ENCODE results near the gene CERS6. TPM values are rescaled to one million over a fixed set of nuclear protein-coding genes. Genes with fewer than 3 reads are reported as not detected.

Gene CERS6
- total and polyA plus RNA-seq, 2 experiments from 2014 or later, result 7.4 to 35.0 TPM

DNA sequence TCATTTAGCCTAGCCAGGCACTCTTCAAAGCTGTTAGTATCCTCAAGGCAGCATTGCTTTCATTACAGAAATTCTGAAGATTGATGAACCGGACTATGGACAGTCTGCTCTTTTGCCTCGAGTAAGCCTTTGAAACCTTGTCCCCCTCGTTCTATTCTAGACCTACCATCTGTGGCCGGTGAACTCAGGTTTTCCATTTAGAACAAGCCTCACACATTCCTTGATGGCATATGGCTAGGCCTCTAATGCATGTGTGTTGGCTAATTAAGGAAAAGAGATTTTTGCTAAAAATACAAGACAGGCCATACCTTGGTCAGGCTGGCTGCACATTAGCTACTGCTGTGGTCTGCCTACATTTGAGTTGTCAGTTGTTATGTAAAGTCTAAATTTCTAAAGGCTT is 111.8 kb downstream of the CERS6 start:
- no peaks in the 10 kb centered on the region for H3K9me3 Mint-ChIP-seq
- no peak overlapping the region for H3K4me3 Mint-ChIP-seq
- ATAC-seq, result no peak

DNA sequence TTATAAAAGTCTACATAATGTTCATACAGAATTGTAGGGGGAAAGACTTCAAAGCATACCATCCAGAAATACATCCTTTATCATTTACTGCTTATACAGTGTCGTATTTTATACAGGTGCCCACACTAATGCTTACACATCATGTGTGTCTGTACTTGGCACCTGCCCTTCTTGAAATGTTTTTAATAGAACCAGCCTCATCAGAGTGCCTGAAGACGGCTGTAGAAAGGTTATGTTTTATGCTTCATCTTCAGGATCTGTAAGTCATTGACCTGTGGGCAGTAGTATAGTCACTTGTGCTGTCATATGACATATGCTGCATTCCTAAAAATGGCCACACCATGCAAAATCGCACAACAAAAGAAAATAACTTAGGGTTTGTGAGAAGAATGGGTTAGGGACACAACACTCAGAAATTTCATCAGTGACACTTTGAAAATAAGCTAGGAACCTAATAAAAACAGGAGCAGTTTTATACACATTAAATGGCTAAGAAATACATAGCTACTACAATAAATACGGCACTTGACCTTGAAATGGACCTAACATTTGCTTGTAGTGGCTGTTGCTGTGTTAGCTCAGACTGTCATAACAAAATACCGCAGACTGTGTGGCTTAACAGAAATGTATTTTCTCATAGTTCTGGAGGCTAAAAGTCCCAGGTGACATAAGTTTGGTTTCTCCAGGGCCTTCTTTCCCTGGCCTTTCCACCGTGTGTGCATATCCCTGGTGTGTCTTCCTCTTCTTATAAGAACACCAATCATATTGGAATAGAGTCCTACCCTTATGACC is 112.6 kb downstream of the CERS6 start:
- Histone ChIP-seq H3K27me3 (ENCODE audit: insufficient read depth) (no peaks in the 10 kb centered on the region), H3K4me1 (ENCODE audit: insufficient read depth) (peaks cover 4% of the 10 kb centered on the region; the same call in 1 of the 2 replicates), H3K4me2 (no peak overlapping the region), H2AFZ (no peak overlapping the region), H4K20me1 (replicated peaks; ENCODE audit: insufficient read depth) (no peaks in the 10 kb centered on the region; the same call in 1 of the 2 replicates), H3K27ac (ENCODE audit: low read depth) (no peak overlapping the region), H3K79me2 (replicated peaks; ENCODE audit: insufficient read depth) (peaks cover 20% of the 10 kb centered on the region), H3K36me3 (ENCODE audit: insufficient read depth) (no peaks in the 10 kb centered on the region), H3F3A (replicated peaks; ENCODE audit: low read depth) (no peaks in the 10 kb centered on the region), H3K4me3 (no peak overlapping the region), H3K9me2 (ENCODE audit: insufficient read depth) (no peaks in the 10 kb centered on the region)
- no peak overlapping the region for H3K27ac Mint-ChIP-seq
- H3K27me3 Mint-ChIP-seq (ENCODE audit: insufficient read depth, low read depth, poor library complexity), result no peaks in the 10 kb centered on the region
- H3K9me3 Mint-ChIP-seq, result no peaks in the 10 kb centered on the region
- H3K4me1 Mint-ChIP-seq, result peaks cover 27% of the 10 kb centered on the region
- no peaks in the 10 kb centered on the region for H3K36me3 Mint-ChIP-seq (ENCODE audit: low read depth)
- no peak overlapping the region for H3K4me3 Mint-ChIP-seq
- ATAC-seq (no peak), DNase-seq (ENCODE audit: low spot score) (no peak)
- TF ChIP-seq ZNF331 (CRISPR knock-in tag; IDR thresholded peaks at IDR 0.05; ENCODE audit: low read depth), result no peak
- TF ChIP-seq NANOG (IDR thresholded peaks at IDR 0.05; ENCODE audit: borderline replicate concordance), result no peak
- TF ChIP-seq, protein P1, sequence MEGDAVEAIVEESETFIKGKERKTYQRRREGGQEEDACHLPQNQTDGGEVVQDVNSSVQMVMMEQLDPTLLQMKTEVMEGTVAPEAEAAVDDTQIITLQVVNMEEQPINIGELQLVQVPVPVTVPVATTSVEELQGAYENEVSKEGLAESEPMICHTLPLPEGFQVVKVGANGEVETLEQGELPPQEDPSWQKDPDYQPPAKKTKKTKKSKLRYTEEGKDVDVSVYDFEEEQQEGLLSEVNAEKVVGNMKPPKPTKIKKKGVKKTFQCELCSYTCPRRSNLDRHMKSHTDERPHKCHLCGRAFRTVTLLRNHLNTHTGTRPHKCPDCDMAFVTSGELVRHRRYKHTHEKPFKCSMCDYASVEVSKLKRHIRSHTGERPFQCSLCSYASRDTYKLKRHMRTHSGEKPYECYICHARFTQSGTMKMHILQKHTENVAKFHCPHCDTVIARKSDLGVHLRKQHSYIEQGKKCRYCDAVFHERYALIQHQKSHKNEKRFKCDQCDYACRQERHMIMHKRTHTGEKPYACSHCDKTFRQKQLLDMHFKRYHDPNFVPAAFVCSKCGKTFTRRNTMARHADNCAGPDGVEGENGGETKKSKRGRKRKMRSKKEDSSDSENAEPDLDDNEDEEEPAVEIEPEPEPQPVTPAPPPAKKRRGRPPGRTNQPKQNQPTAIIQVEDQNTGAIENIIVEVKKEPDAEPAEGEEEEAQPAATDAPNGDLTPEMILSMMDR (conservative IDR thresholded peaks at IDR 0.05; ENCODE audit: low read depth in 2 of 2), result no peak
- no peak for TF ChIP-seq POLR2AphosphoS5 (IDR thresholded peaks at IDR 0.05; ENCODE audit: low read depth)
- TF ChIP-seq JUNB (IDR thresholded peaks at IDR 0.05; ENCODE audit: unreplicated experiment), result no peak
- no peak for TF ChIP-seq ZNF114 (CRISPR knock-in tag; IDR thresholded peaks at IDR 0.05)
- no peak for TF ChIP-seq EZH2phosphoT487 (IDR thresholded peaks at IDR 0.05; ENCODE audit: unreplicated experiment)
- TF ChIP-seq, protein P2, sequence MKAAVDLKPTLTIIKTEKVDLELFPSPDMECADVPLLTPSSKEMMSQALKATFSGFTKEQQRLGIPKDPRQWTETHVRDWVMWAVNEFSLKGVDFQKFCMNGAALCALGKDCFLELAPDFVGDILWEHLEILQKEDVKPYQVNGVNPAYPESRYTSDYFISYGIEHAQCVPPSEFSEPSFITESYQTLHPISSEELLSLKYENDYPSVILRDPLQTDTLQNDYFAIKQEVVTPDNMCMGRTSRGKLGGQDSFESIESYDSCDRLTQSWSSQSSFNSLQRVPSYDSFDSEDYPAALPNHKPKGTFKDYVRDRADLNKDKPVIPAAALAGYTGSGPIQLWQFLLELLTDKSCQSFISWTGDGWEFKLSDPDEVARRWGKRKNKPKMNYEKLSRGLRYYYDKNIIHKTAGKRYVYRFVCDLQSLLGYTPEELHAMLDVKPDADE (IDR thresholded peaks at IDR 0.05), result no peak
- TF ChIP-seq STAT1 (IDR thresholded peaks at IDR 0.05; ENCODE audit: unreplicated experiment), result no peak
- TF ChIP-seq EZH2 (IDR thresholded peaks at IDR 0.05; ENCODE audit: low read depth, unreplicated experiment), result no peak
- TF ChIP-seq, protein P3, sequence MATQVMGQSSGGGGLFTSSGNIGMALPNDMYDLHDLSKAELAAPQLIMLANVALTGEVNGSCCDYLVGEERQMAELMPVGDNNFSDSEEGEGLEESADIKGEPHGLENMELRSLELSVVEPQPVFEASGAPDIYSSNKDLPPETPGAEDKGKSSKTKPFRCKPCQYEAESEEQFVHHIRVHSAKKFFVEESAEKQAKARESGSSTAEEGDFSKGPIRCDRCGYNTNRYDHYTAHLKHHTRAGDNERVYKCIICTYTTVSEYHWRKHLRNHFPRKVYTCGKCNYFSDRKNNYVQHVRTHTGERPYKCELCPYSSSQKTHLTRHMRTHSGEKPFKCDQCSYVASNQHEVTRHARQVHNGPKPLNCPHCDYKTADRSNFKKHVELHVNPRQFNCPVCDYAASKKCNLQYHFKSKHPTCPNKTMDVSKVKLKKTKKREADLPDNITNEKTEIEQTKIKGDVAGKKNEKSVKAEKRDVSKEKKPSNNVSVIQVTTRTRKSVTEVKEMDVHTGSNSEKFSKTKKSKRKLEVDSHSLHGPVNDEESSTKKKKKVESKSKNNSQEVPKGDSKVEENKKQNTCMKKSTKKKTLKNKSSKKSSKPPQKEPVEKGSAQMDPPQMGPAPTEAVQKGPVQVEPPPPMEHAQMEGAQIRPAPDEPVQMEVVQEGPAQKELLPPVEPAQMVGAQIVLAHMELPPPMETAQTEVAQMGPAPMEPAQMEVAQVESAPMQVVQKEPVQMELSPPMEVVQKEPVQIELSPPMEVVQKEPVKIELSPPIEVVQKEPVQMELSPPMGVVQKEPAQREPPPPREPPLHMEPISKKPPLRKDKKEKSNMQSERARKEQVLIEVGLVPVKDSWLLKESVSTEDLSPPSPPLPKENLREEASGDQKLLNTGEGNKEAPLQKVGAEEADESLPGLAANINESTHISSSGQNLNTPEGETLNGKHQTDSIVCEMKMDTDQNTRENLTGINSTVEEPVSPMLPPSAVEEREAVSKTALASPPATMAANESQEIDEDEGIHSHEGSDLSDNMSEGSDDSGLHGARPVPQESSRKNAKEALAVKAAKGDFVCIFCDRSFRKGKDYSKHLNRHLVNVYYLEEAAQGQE (IDR thresholded peaks at IDR 0.05; ENCODE audit: unreplicated experiment), result no peak
- no peak for TF ChIP-seq CREB1 (CRISPR knock-in tag; IDR thresholded peaks at IDR 0.05; ENCODE audit: low read depth)

More for the DNA sequence above, 111.8 kb downstream of the CERS6 start:
- Histone ChIP-seq H3K4me3 (no peak overlapping the region), H3K9me2 (ENCODE audit: insufficient read depth) (no peaks in the 10 kb centered on the region), H3K4me2 (no peak overlapping the region), H3K79me2 (replicated peaks; ENCODE audit: insufficient read depth) (peaks cover 16% of the 10 kb centered on the region), H3K4me1 (ENCODE audit: insufficient read depth) (peaks cover 4% of the 10 kb centered on the region; the same call in 1 of the 2 replicates), H4K20me1 (replicated peaks; ENCODE audit: insufficient read depth) (no peaks in the 10 kb centered on the region; the same call in 1 of the 2 replicates), H3K36me3 (ENCODE audit: insufficient read depth) (no peaks in the 10 kb centered on the region), H3K27ac (ENCODE audit: low read depth) (no peak overlapping the region), H2AFZ (no peak overlapping the region), H3F3A (replicated peaks; ENCODE audit: low read depth) (no peaks in the 10 kb centered on the region), H3K27me3 (ENCODE audit: insufficient read depth) (no peaks in the 10 kb centered on the region)
- no peaks in the 10 kb centered on the region for H3K36me3 Mint-ChIP-seq (ENCODE audit: low read depth)
- TF ChIP-seq, protein P2 (IDR thresholded peaks at IDR 0.05), result no peak
- no peak for TF ChIP-seq JUNB (IDR thresholded peaks at IDR 0.05; ENCODE audit: unreplicated experiment)
- no peak overlapping the region for H3K27ac Mint-ChIP-seq
- peaks cover 24% of the 10 kb centered on the region for H3K4me1 Mint-ChIP-seq
- no peaks in the 10 kb centered on the region for H3K27me3 Mint-ChIP-seq (ENCODE audit: insufficient read depth, low read depth, poor library complexity)
- DNase-seq (ENCODE audit: low spot score), result no peak
